Neural cell (in vitro differentiated cells): Measurements from ENCODE around the gene IGSF21. TPM values are rescaled to one million over a fixed set of nuclear protein-coding genes. Genes with fewer than 3 reads are reported as not detected.

Experiments used
- H2AFZ ChIP-seq: fragments of 200-600, 300-800 bp; sonication (generic), shearing (Covaris generic); 2 replicates; pipeline ENCODE4 v1.6.0; 2014; ENCODE audit warnings: low read depth, mild to moderate bottlenecking, antibody characterized with exemption, low read length, moderate library complexity
- H3F3A ChIP-seq: fragments of 200-600 bp; shearing (Covaris generic); 2 replicates; pipeline ENCODE4 v1.6.1; 2016; ENCODE audit warnings: mild to moderate bottlenecking, moderate library complexity, mixed read lengths, antibody characterized with exemption, low read length; ENCODE audit not compliant: insufficient read depth, poor library complexity, severe bottlenecking
- H3K27ac ChIP-seq: fragments of 200-600, 300-800 bp; sonication (generic), shearing (Covaris generic); 2 replicates; pipeline ENCODE4 v1.5.1; 2014; ENCODE audit warnings: mild to moderate bottlenecking, low read length, moderate library complexity
- H3K27me3 ChIP-seq: fragments of 300-800, 200-600 bp; sonication (generic), shearing (Covaris generic); 2 replicates; pipeline ENCODE4 v1.6.0; 2014; ENCODE audit warnings: mild to moderate bottlenecking, low read depth, low read length, moderate library complexity; ENCODE audit not compliant: insufficient read depth
- H3K36me3 ChIP-seq: fragments of 300-800, 200-600 bp; sonication (generic), shearing (Covaris generic); 2 replicates; pipeline ENCODE4 v1.5.1; 2014; ENCODE audit warnings: mild to moderate bottlenecking, antibody characterized with exemption, low read length, moderate library complexity; ENCODE audit not compliant: insufficient read depth
- H3K4me2 ChIP-seq: fragments of 300-800, 200-600 bp; sonication (generic), shearing (Covaris generic); 2 replicates; pipeline ENCODE4 v1.6.0; 2014; ENCODE audit warnings: mild to moderate bottlenecking, low read length
- H3K4me3 ChIP-seq: fragments of 300-800, 200-600 bp; sonication (generic), shearing (Covaris generic); 2 replicates; pipeline ENCODE4 v1.5.1; 2014; ENCODE audit warnings: mild to moderate bottlenecking, low read length, moderate library complexity
- H3K79me2 ChIP-seq: fragments of 200-600 bp; shearing (Covaris generic); replicated peaks from 2 replicates; pipeline ENCODE4 v1.6.0; 2014; ENCODE audit warnings: mild to moderate bottlenecking, low read length, moderate library complexity; ENCODE audit not compliant: insufficient read depth
- H3K9ac ChIP-seq: fragments of 300-800, 200-600 bp; sonication (generic), shearing (Covaris generic); 2 replicates; pipeline ENCODE4 v1.6.1; 2016; ENCODE audit warnings: mild to moderate bottlenecking, low read length, mixed read lengths
- H3K9me2 ChIP-seq: fragments of 200-600 bp; shearing (Covaris generic); 2 replicates; pipeline ENCODE4 v1.6.1; 2016; ENCODE audit warnings: mild to moderate bottlenecking, low read length, mixed read lengths; ENCODE audit not compliant: insufficient read depth
- H3K9me3 ChIP-seq: fragments of 200-600, 300-800 bp; sonication (generic), shearing (Covaris generic); 2 replicates; pipeline ENCODE4 v1.6.1; 2016; ENCODE audit warnings: mild to moderate bottlenecking, mixed run types, low read length, moderate library complexity, mixed read lengths
- H4K20me1 ChIP-seq: fragments of 200-600 bp; shearing (Covaris generic); 2 replicates; pipeline ENCODE4 v1.6.1; 2016; ENCODE audit warnings: mild to moderate bottlenecking, mixed run types; ENCODE audit not compliant: insufficient read depth
- EP300 ChIP-seq: fragments of 450-650 bp; conservative IDR thresholded peaks from 2 replicates; pipeline ENCODE4 v1.6.1; 2014; ENCODE audit warnings: antibody characterized with exemption, mild to moderate bottlenecking, moderate library complexity; ENCODE audit not compliant: poor library complexity, severe bottlenecking
- EZH2 ChIP-seq: fragments of 200-600, 300-800 bp; shearing (Covaris generic), sonication (generic); IDR thresholded peaks from 2 replicates; pipeline ENCODE4 v1.6.1; 2014; ENCODE audit warnings: antibody characterized with exemption, low read length, borderline replicate concordance, mild to moderate bottlenecking; ENCODE audit not compliant: insufficient read depth, poor library complexity, severe bottlenecking
- MXI1 ChIP-seq: fragments of 450-650 bp; conservative IDR thresholded peaks from 2 replicates; pipeline ENCODE4 v1.6.1; 2014; ENCODE audit warnings: antibody characterized with exemption, mild to moderate bottlenecking; ENCODE audit not compliant: poor library complexity, severe bottlenecking
- POLR2AphosphoS5 ChIP-seq: IDR thresholded peaks from 2 replicates; pipeline ENCODE4 v1.6.1; 2012
- RAD21 ChIP-seq: fragments of 450-650 bp; conservative IDR thresholded peaks from 2 replicates; pipeline ENCODE4 v1.6.1; 2014; ENCODE audit warnings: antibody characterized with exemption, mild to moderate bottlenecking, moderate library complexity
- SMC3 ChIP-seq: fragments of 450-650 bp; conservative IDR thresholded peaks from 2 replicates; pipeline ENCODE4 v1.6.1; 2014; ENCODE audit warnings: antibody characterized with exemption, mild to moderate bottlenecking, moderate library complexity; ENCODE audit not compliant: poor library complexity
- TAF1 ChIP-seq: IDR thresholded peaks from 2 replicates; pipeline ENCODE4 v1.6.1; 2012; ENCODE audit warnings: low read depth
- polyA plus RNA-seq: library from polyadenylated mRNA; depleted of rRNA; stranded (reverse); fragments of >200 nt; gene quantifications from 2 replicates; pipeline ENCODE4 v1.2.3, GENCODE V29; 2014
- TF ChIP-seq, protein P1 (sequence below): fragments of 450-650 bp; IDR thresholded peaks from 2 replicates; pipeline ENCODE4 v1.5.1; 2014; ENCODE audit warnings: antibody characterized with exemption, mild to moderate bottlenecking, moderate library complexity; ENCODE audit not compliant: poor library complexity, severe bottlenecking
- TF ChIP-seq, protein P2 (sequence below): IDR thresholded peaks from 2 replicates; pipeline ENCODE4 v1.6.1; 2012; ENCODE audit warnings: borderline replicate concordance

The IGSF21 gene
- polyA plus RNA-seq, 1 donor from 2014 or later, result 2.4 TPM

- H3K9ac ChIP-seq, result no peak overlapping the region
- H3K9me2 ChIP-seq, result no peaks in the 10 kb centered on the region
- no peaks in the 10 kb centered on the region for H3K36me3 ChIP-seq
- no peak overlapping the region for H3K27ac ChIP-seq
- TF ChIP-seq SMC3 (no peak), TAF1 (no peak), MXI1 (no peak), EZH2 (no peak), EP300 (no peak), RAD21 (no peak), POLR2AphosphoS5 (no peak)
- TF ChIP-seq, protein P1, sequence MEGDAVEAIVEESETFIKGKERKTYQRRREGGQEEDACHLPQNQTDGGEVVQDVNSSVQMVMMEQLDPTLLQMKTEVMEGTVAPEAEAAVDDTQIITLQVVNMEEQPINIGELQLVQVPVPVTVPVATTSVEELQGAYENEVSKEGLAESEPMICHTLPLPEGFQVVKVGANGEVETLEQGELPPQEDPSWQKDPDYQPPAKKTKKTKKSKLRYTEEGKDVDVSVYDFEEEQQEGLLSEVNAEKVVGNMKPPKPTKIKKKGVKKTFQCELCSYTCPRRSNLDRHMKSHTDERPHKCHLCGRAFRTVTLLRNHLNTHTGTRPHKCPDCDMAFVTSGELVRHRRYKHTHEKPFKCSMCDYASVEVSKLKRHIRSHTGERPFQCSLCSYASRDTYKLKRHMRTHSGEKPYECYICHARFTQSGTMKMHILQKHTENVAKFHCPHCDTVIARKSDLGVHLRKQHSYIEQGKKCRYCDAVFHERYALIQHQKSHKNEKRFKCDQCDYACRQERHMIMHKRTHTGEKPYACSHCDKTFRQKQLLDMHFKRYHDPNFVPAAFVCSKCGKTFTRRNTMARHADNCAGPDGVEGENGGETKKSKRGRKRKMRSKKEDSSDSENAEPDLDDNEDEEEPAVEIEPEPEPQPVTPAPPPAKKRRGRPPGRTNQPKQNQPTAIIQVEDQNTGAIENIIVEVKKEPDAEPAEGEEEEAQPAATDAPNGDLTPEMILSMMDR, result no peak
- TF ChIP-seq, protein P2, sequence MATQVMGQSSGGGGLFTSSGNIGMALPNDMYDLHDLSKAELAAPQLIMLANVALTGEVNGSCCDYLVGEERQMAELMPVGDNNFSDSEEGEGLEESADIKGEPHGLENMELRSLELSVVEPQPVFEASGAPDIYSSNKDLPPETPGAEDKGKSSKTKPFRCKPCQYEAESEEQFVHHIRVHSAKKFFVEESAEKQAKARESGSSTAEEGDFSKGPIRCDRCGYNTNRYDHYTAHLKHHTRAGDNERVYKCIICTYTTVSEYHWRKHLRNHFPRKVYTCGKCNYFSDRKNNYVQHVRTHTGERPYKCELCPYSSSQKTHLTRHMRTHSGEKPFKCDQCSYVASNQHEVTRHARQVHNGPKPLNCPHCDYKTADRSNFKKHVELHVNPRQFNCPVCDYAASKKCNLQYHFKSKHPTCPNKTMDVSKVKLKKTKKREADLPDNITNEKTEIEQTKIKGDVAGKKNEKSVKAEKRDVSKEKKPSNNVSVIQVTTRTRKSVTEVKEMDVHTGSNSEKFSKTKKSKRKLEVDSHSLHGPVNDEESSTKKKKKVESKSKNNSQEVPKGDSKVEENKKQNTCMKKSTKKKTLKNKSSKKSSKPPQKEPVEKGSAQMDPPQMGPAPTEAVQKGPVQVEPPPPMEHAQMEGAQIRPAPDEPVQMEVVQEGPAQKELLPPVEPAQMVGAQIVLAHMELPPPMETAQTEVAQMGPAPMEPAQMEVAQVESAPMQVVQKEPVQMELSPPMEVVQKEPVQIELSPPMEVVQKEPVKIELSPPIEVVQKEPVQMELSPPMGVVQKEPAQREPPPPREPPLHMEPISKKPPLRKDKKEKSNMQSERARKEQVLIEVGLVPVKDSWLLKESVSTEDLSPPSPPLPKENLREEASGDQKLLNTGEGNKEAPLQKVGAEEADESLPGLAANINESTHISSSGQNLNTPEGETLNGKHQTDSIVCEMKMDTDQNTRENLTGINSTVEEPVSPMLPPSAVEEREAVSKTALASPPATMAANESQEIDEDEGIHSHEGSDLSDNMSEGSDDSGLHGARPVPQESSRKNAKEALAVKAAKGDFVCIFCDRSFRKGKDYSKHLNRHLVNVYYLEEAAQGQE, result no peak
- H2AFZ ChIP-seq, result no peak overlapping the region
- H3K9me3 ChIP-seq, result no peaks in the 10 kb centered on the region
- H3K4me3 ChIP-seq, result no peak overlapping the region
- no peaks in the 10 kb centered on the region for H3K27me3 ChIP-seq
- no peaks in the 10 kb centered on the region for H3F3A ChIP-seq
- H3K4me2 ChIP-seq, result no peak overlapping the region
- no peaks in the 10 kb centered on the region for H3K79me2 ChIP-seq
- H4K20me1 ChIP-seq, result no peaks in the 10 kb centered on the region
Measured at GRCh38 chr1:18170444-18170843, 62.8 kb downstream of the IGSF21 start.

GRCh38 chr1:18174037-18174436, 66.4 kb downstream of the IGSF21 start:
- no peak for TF ChIP-seq RAD21
- TF ChIP-seq EP300, result no peak
- no peak for TF ChIP-seq SMC3
- TF ChIP-seq EZH2, result no peak
- TF ChIP-seq MXI1, result no peak
- TF ChIP-seq POLR2AphosphoS5, result no peak
- no peak for TF ChIP-seq TAF1
- TF ChIP-seq, protein P2, result no peak
- TF ChIP-seq, protein P1, result no peak
- Histone ChIP-seq H3K79me2 (no peaks in the 10 kb centered on the region), H3K27ac (no peak overlapping the region), H3K36me3 (no peaks in the 10 kb centered on the region), H3F3A (no peaks in the 10 kb centered on the region), H4K20me1 (no peaks in the 10 kb centered on the region), H3K9me2 (no peaks in the 10 kb centered on the region), H3K9ac (no peak overlapping the region), H3K27me3 (no peaks in the 10 kb centered on the region), H2AFZ (no peak overlapping the region), H3K4me2 (no peak overlapping the region), H3K4me3 (no peak overlapping the region), H3K9me3 (no peaks in the 10 kb centered on the region)
